Naive B cell (primary cell): Measurements from ENCODE around the gene MRTFA. TPM values are rescaled to one million over a fixed set of nuclear protein-coding genes. Genes with fewer than 3 reads are reported as not detected.
A peak's percentile ranks its signal among the peaks of the same experiment; 100 is the strongest.
"Not testable (repeated sequence)": the region's sequence is repeated elsewhere in the genome, so short reads cannot be mapped to it uniquely, and the experiment has no call there.

Experiments
- ATAC-seq, 2 donors: fragments of 150-1000 bp; cut with Tn5 transposase; 2 replicates each; pipeline ENCODE4 v1.10.0; 2021; ENCODE audit warnings: low read depth in 2 of 2, mild to moderate bottlenecking in 2 of 2, moderate library complexity in 2 of 2
- DNase-seq: peaks from one replicate; pipeline ENCODE4 v3.0.0; 2022
- H3K27ac Mint-ChIP-seq, 6 donors: one replicate each; pipeline ENCODE4 v1.8.0; 2020 to 2022; ENCODE audit warnings: mild to moderate bottlenecking in 6 of 6, mixed read lengths in 6 of 6, moderate library complexity in 5 of 6, inconsistent platforms in 2 of 6
- H3K27me3 Mint-ChIP-seq, 3 donors: one replicate each; pipeline ENCODE4 v1.8.0; 2021 to 2022; ENCODE audit warnings: mixed read lengths in 3 of 3, mild to moderate bottlenecking in 1 of 3
- H3K36me3 Mint-ChIP-seq, 2 donors: one replicate each; pipeline ENCODE4 v1.8.0; 2020 to 2022; ENCODE audit warnings: mixed read lengths in 2 of 2, inconsistent platforms in 1 of 2, mild to moderate bottlenecking in 1 of 2
- H3K4me1 Mint-ChIP-seq, 3 donors: one replicate each; pipeline ENCODE4 v1.8.0; 2020 to 2022; ENCODE audit warnings: mixed read lengths in 3 of 3, inconsistent platforms in 1 of 3, mild to moderate bottlenecking in 1 of 3, moderate library complexity in 1 of 3
- H3K4me3 Mint-ChIP-seq, 8 donors: one replicate each; pipeline ENCODE4 v1.8.0; 2020 to 2022; ENCODE audit warnings: mild to moderate bottlenecking in 8 of 8, mixed read lengths in 8 of 8, moderate library complexity in 8 of 8, inconsistent platforms in 2 of 8
- H3K9me3 Mint-ChIP-seq, 7 donors: one replicate each; pipeline ENCODE4 v1.8.0; 2020 to 2022; ENCODE audit warnings: mixed read lengths in 7 of 7, mild to moderate bottlenecking in 5 of 7, inconsistent platforms in 2 of 7, moderate library complexity in 1 of 7
- polyA plus RNA-seq, 6 donors: library from polyadenylated mRNA; unstranded; fragments of 300-500 nt; fragmentation: Illumina TruSeq; gene quantifications; one replicate each; pipeline ENCODE4 v1.2.3, GENCODE V29; 2021; ENCODE audit warnings: low read depth in 6 of 6

The MRTFA gene
- polyA plus RNA-seq, 6 donors from 2014 or later: 4.6 to 24.6 (median 14.2) TPM

GRCh38 chr22:40541300-40541699 is 95.2 kb downstream of the MRTFA start:
- no peak for DNase-seq
- H3K27ac Mint-ChIP-seq: peak overlapping the region in 4 of 6 donors; percentile 0 to 73 (median 54)
- H3K27me3 Mint-ChIP-seq: no peaks in the 10 kb centered on the region
- no peak for ATAC-seq
- H3K4me1 Mint-ChIP-seq: peaks cover 0 to 8% (median 5%) of the 10 kb centered on the region in 3 donors
- H3K9me3 Mint-ChIP-seq: no peaks in the 10 kb centered on the region
- no peak overlapping the region for H3K4me3 Mint-ChIP-seq
- H3K36me3 Mint-ChIP-seq: peaks cover 5 to 7% of the 10 kb centered on the region in 2 donors

GRCh38 chr22:40540265-40540664 is 96.3 kb downstream of the MRTFA start:
- Mint-ChIP-seq H3K36me3 (no peaks in the 10 kb centered on the region), H3K9me3 (no peaks in the 10 kb centered on the region), H3K27ac (peak overlapping the region in 2 of 6 donors; percentile 34 to 71), H3K27me3 (no peaks in the 10 kb centered on the region), H3K4me1 (peaks cover 0 to 9% (median 4%) of the 10 kb centered on the region in 3 donors), H3K4me3 (no peak overlapping the region)
- no peak for ATAC-seq
- no peak for DNase-seq

- not testable (repeated sequence) for ATAC-seq, H3K27me3 Mint-ChIP-seq, H3K36me3 Mint-ChIP-seq, DNase-seq, H3K9me3 Mint-ChIP-seq, H3K4me3 Mint-ChIP-seq, H3K27ac Mint-ChIP-seq
- peaks cover 35 to 47% (median 37%) of the 10 kb centered on the region in 3 donors for H3K4me1 Mint-ChIP-seq
Observed at GRCh38 chr22:40536149-40536548, 100.4 kb downstream of the MRTFA start.

- no peaks in the 10 kb centered on the region for H3K27me3 Mint-ChIP-seq
- ATAC-seq (no peak), DNase-seq (no peak)
- peak overlapping the region in 4 of 6 donors; percentile 24 to 81 (median 48) for H3K27ac Mint-ChIP-seq
- H3K4me3 Mint-ChIP-seq: no peak overlapping the region
- peaks cover 38 to 50% (median 39%) of the 10 kb centered on the region in 3 donors for H3K4me1 Mint-ChIP-seq
- no peaks in the 10 kb centered on the region for H3K9me3 Mint-ChIP-seq
- H3K36me3 Mint-ChIP-seq: no peaks in the 10 kb centered on the region
Observed at GRCh38 chr22:40535642-40536041, 100.9 kb downstream of the MRTFA start.

GRCh38 chr22:40535189-40535512 is 101.4 kb downstream of the MRTFA start:
- Mint-ChIP-seq H3K27ac (peak overlapping the region in 4 of 6 donors; percentile 43 to 89 (median 58)), H3K4me3 (peak overlapping the region in 1 of 8 donors; percentile 36), H3K9me3 (no peaks in the 10 kb centered on the region), H3K36me3 (no peaks in the 10 kb centered on the region), H3K4me1 (peaks cover 42 to 55% (median 43%) of the 10 kb centered on the region in 3 donors), H3K27me3 (no peaks in the 10 kb centered on the region)
- no peak for ATAC-seq
- no peak for DNase-seq

- H3K4me1 Mint-ChIP-seq: peaks cover 47 to 61% (median 49%) of the 10 kb centered on the region in 3 donors
- no peak for DNase-seq
- H3K27ac Mint-ChIP-seq: peak overlapping the region; percentile 24 to 89 (median 52)
- ATAC-seq: no peak
- H3K36me3 Mint-ChIP-seq: no peaks in the 10 kb centered on the region
- no peaks in the 10 kb centered on the region for H3K27me3 Mint-ChIP-seq
- H3K9me3 Mint-ChIP-seq: no peaks in the 10 kb centered on the region
- peak overlapping the region in 3 of 8 donors; percentile 13 to 47 (median 23) for H3K4me3 Mint-ChIP-seq
Observed at GRCh38 chr22:40534379-40535188, 101.9 kb downstream of the MRTFA start.

GRCh38 chr22:40533712-40534378 is 102.7 kb downstream of the MRTFA start:
- Mint-ChIP-seq H3K4me1 (peaks cover 48 to 61% (median 50%) of the 10 kb centered on the region in 3 donors), H3K27ac (peak overlapping the region in 4 of 6 donors; percentile 41 to 69 (median 54)), H3K4me3 (peak overlapping the region; percentile 12 to 75 (median 56)), H3K9me3 (no peaks in the 10 kb centered on the region), H3K27me3 (no peaks in the 10 kb centered on the region), H3K36me3 (peaks cover 0 to 2% of the 10 kb centered on the region in 2 donors)
- peak; percentile 31 for DNase-seq
- ATAC-seq: peak; percentile 97

GRCh38 chr22:40531951-40532900 is 104.3 kb downstream of the MRTFA start:
- Mint-ChIP-seq H3K4me3 (peak overlapping the region in 4 of 8 donors; percentile 37 to 58 (median 46)), H3K27ac (peak overlapping the region in 2 of 6 donors; percentile 52 to 71), H3K27me3 (no peaks in the 10 kb centered on the region), H3K4me1 (peaks cover 48 to 61% (median 50%) of the 10 kb centered on the region in 3 donors), H3K9me3 (no peaks in the 10 kb centered on the region), H3K36me3 (peaks cover 0 to 4% of the 10 kb centered on the region in 2 donors)
- DNase-seq (no peak), ATAC-seq (no peak)

- Mint-ChIP-seq H3K4me1 (peaks cover 48 to 68% (median 50%) of the 10 kb centered on the region in 3 donors), H3K4me3 (peak overlapping the region in 4 of 8 donors; percentile 18 to 79 (median 30)), H3K27ac (peak overlapping the region in 3 of 6 donors; percentile 13 to 63 (median 23))
- ATAC-seq, H3K27me3 Mint-ChIP-seq, H3K36me3 Mint-ChIP-seq, H3K9me3 Mint-ChIP-seq, DNase-seq: not testable (repeated sequence)
Observed at GRCh38 chr22:40530391-40530790, 106.1 kb downstream of the MRTFA start.

- peaks cover 0 to 4% of the 10 kb centered on the region in 2 donors for H3K36me3 Mint-ChIP-seq
- peaks cover 44 to 64% (median 46%) of the 10 kb centered on the region in 3 donors for H3K4me1 Mint-ChIP-seq
- H3K27ac Mint-ChIP-seq: peak overlapping the region in 4 of 6 donors; percentile 12 to 63 (median 28)
- no peaks in the 10 kb centered on the region for H3K27me3 Mint-ChIP-seq
- H3K9me3 Mint-ChIP-seq: no peaks in the 10 kb centered on the region
- peak overlapping the region in 3 of 8 donors; percentile 2 to 79 (median 18) for H3K4me3 Mint-ChIP-seq
- ATAC-seq (no peak), DNase-seq (no peak)
Observed at GRCh38 chr22:40529821-40530220, 106.7 kb downstream of the MRTFA start.

GRCh38 chr22:40526960-40527359 is 109.6 kb downstream of the MRTFA start:
- DNase-seq: no peak
- no peaks in the 10 kb centered on the region for H3K9me3 Mint-ChIP-seq
- no peaks in the 10 kb centered on the region for H3K27me3 Mint-ChIP-seq
- H3K36me3 Mint-ChIP-seq: peaks cover 0 to 4% of the 10 kb centered on the region in 2 donors
- peaks cover 17 to 36% (median 17%) of the 10 kb centered on the region in 3 donors for H3K4me1 Mint-ChIP-seq
- H3K27ac Mint-ChIP-seq: peak overlapping the region in 2 of 6 donors; percentile 51 to 56
- peak overlapping the region in 1 of 8 donors; percentile 59 for H3K4me3 Mint-ChIP-seq
- no peak for ATAC-seq

GRCh38 chr22:40525250-40525884 is 111.2 kb downstream of the MRTFA start:
- no peaks in the 10 kb centered on the region for H3K9me3 Mint-ChIP-seq
- peak; percentile 49 for DNase-seq
- ATAC-seq: peak; percentile 78 to 80
- no peaks in the 10 kb centered on the region for H3K27me3 Mint-ChIP-seq
- peaks cover 9 to 20% (median 10%) of the 10 kb centered on the region in 3 donors for H3K4me1 Mint-ChIP-seq
- H3K27ac Mint-ChIP-seq: peak overlapping the region in 1 of 6 donors; percentile 8
- no peak overlapping the region for H3K4me3 Mint-ChIP-seq
- H3K36me3 Mint-ChIP-seq: peaks cover 0 to 4% of the 10 kb centered on the region in 2 donors
